ENCODE measurements around the gene STAT5B. TPM values are rescaled to one million over a fixed set of nuclear protein-coding genes. Genes with fewer than 3 reads are reported as not detected.

STAT5B gene
- total and polyA plus RNA-seq, 2 of the 8 experiments (the other 6 are each of a cell fraction or from before 2014, with no cell fraction given): 35.3 to 52.6 TPM

- Histone ChIP-seq H3K14ac (ENCODE audit: insufficient read length) (no peak overlapping the region), H3K56ac (replicated peaks; ENCODE audit: insufficient read length, low read depth, low read length) (no peak overlapping the region), H3K79me1 (ENCODE audit: low read depth, low read length) (no peaks in the 10 kb centered on the region; the same call in 1 of the 2 replicates), H3K18ac (ENCODE audit: extremely low read depth, low read length) (no peak overlapping the region), H3K23ac (ENCODE audit: insufficient read length) (no peak overlapping the region), H3K4me2 (ENCODE audit: insufficient read depth in 1 of 2, low read depth in 2 of 2, low read length in 2 of 2) (no peak overlapping the region), H3K27me3 (replicated peaks in 1 of 4; ENCODE audit: control insufficient read depth in 3 of 4, extremely low read depth in 1 of 4, insufficient read depth in 3 of 4, low read length in 3 of 4) (no peaks in the 10 kb centered on the region), H2BK5ac (ENCODE audit: low read depth, low read length) (no peak overlapping the region), H3K4ac (replicated peaks; ENCODE audit: insufficient read length, low read depth, low read length) (no peak overlapping the region), H3K79me2 (ENCODE audit: control insufficient read depth in 1 of 2, insufficient read depth in 2 of 2, low read length in 2 of 2) (no peaks in the 10 kb centered on the region), H3K23me2 (ENCODE audit: low read depth, low read length) (no peaks in the 10 kb centered on the region), H3K36me3 (ENCODE audit: control insufficient read depth in 2 of 4, insufficient read depth in 4 of 4, low read length in 3 of 4) (peaks cover 0 to 12% (median 5%) of the 10 kb centered on the region in 4 experiments; a peak in 3 of 8 replicates), H2BK120ac (replicated peaks; ENCODE audit: low read depth, low read length) (no peak overlapping the region), H2BK15ac (ENCODE audit: low read length) (no peak overlapping the region), H2BK12ac (ENCODE audit: low read depth, low read length) (no peak overlapping the region), H4K5ac (ENCODE audit: insufficient read length, low read depth, low read length) (no peak overlapping the region), H2BK20ac (ENCODE audit: low read length) (no peak overlapping the region), H3K9ac (replicated peaks in 1 of 4; ENCODE audit: extremely low read depth in 1 of 4, low read depth in 3 of 4, low read length in 3 of 4) (no peak overlapping the region), H4K20me1 (replicated peaks in 1 of 2; ENCODE audit: control insufficient read depth in 1 of 2, insufficient read depth in 2 of 2, low read length in 2 of 2) (peaks cover 0 to 1% of the 10 kb centered on the region in 2 experiments), H4K91ac (replicated peaks; ENCODE audit: insufficient read length, low read length) (no peak overlapping the region), H3K4me1 (replicated peaks in 1 of 4; ENCODE audit: control insufficient read depth in 3 of 4, insufficient read depth in 4 of 4, low read length in 3 of 4) (no peaks in the 10 kb centered on the region), H3K9me3 (ENCODE audit: insufficient read depth in 2 of 2, low read depth in 1 of 2, low read length in 1 of 2) (no peaks in the 10 kb centered on the region), H4K8ac (ENCODE audit: extremely low read depth, insufficient read depth, low read length) (no peak overlapping the region), H2AFZ (ENCODE audit: low read length) (no peak overlapping the region), H3K4me3 (ENCODE audit: extremely low read depth in 1 of 4, insufficient read depth in 2 of 4, low read depth in 3 of 4, low read length in 4 of 4) (no peak overlapping the region), H3K27ac (ENCODE audit: low read depth, low read length) (no peak overlapping the region), H2AK5ac (ENCODE audit: low read depth, low read length) (no peak overlapping the region)
- FAIRE-seq (no peak), DNase-seq (ENCODE audit: low read depth in 1 of 2, low spot score in 2 of 2) (no peak)
- CTCF ChIA-PET (ENCODE audit: partially characterized antibody): interaction anchor here (0.5 to 1.3 kb wide), 4 partner anchors 41 to 597 kb away, joined by 3 read pairs; no protein-coding TSS in a partner anchor
- POLR2A ChIA-PET (ENCODE audit: partially characterized antibody): interaction anchor here (1.3 kb wide), 1 partner anchor 168 kb away, joined by 3 read pairs; no protein-coding TSS in a partner anchor
- WGBS, 2 experiments (ENCODE audit: extremely low coverage in 1 of 2, insufficient coverage in 1 of 2, insufficient read length in 1 of 2, insufficient replicate concordance in 2 of 2, low coverage in 1 of 2, low lambda C conversion rate in 2 of 2, missing lambda C conversion rate in 1 of 2): 84% methylated on average over 11 of the region's 11 CpGs; no CpG with 5 or more reads in 1 of the 2 experiments
- TF ChIP-seq TEAD4 (IDR thresholded peaks at IDR 0.05; ENCODE audit: low read depth, low read length): no peak
- TF ChIP-seq SP2 (IDR thresholded peaks at IDR 0.05; ENCODE audit: low read length): no peak
- TF ChIP-seq POU5F1 (IDR thresholded peaks at IDR 0.05; ENCODE audit: low read depth, low read length): no peak
- TF ChIP-seq RAD21 (IDR thresholded peaks at IDR 0.05 in 1 of 2, conservative IDR thresholded peaks at IDR 0.05 in 1 of 2; ENCODE audit: low read depth in 2 of 2, low read length in 2 of 2): no peak
Measured at GRCh38 chr17:42227849-42228700, 48.1 kb downstream of the STAT5B start.

All from H1 (cell line).